NCI-H2227 (cell line): ENCODE results near the gene VAMP5.
"Not testable (repeated sequence)": the region's sequence is repeated elsewhere in the genome, so short reads cannot be mapped to it uniquely, and the experiment has no call there.

ENCODE experiments used
- DNase-seq: peaks from one replicate; lab custom pipeline; 2025; ENCODE audit not compliant: unreplicated experiment; lab: John Stamatoyannopoulos, UW

Gene VAMP5

GRCh38 chr2:85583667-85584353, 421 bp upstream of the VAMP5 start:
- no peak for DNase-seq

- DNase-seq = no peak
These were observed 888 bp downstream of the VAMP5 start for GRCh38 chr2:85584857-85585780.

GRCh38 chr2:85585781-85586105, 1.5 kb downstream of the VAMP5 start:
- DNase-seq = no peak

GRCh38 chr2:85588236-85588635, 4.0 kb downstream of the VAMP5 start:
- DNase-seq = no peak

GRCh38 chr2:85588645-85589044, 4.4 kb downstream of the VAMP5 start:
- no peak for DNase-seq

- DNase-seq = no peak
These were observed 5.0 kb downstream of the VAMP5 start for GRCh38 chr2:85589181-85589580.

- DNase-seq = no peak
These were observed 6.0 kb downstream of the VAMP5 start for GRCh38 chr2:85589982-85590791.

GRCh38 chr2:85590950-85591349, 6.7 kb downstream of the VAMP5 start:
- no peak for DNase-seq

- no peak for DNase-seq
These were observed 7.3 kb downstream of the VAMP5 start for GRCh38 chr2:85591563-85591962.

GRCh38 chr2:85592299-85592698, 8.1 kb downstream of the VAMP5 start:
- DNase-seq = not testable (repeated sequence)

- DNase-seq = no peak
These were observed 8.8 kb downstream of the VAMP5 start for GRCh38 chr2:85593023-85593422.

GRCh38 chr2:85594715-85595300, 10.6 kb downstream of the VAMP5 start:
- peak; percentile 42 for DNase-seq

- DNase-seq = peak; percentile 98
These were observed 11.2 kb downstream of the VAMP5 start, which contains the start of gene RNF181 for GRCh38 chr2:85595301-85596025. Gene RNF181 (plus strand): TSS chr2:85595745. CDS start chr2:85595764, 19 bp downstream.

GRCh38 chr2:85596026-85596333, 11.7 kb downstream of the VAMP5 start:
- DNase-seq = peak; percentile 42

GRCh38 chr2:85596486-85597143, 12.4 kb downstream of the VAMP5 start:
- no peak for DNase-seq

GRCh38 chr2:85597241-85597640, 13.0 kb downstream of the VAMP5 start:
- no peak for DNase-seq

- DNase-seq = no peak
These were observed 14.5 kb downstream of the VAMP5 start for GRCh38 chr2:85598594-85599340.

- DNase-seq = no peak
These were observed 15.4 kb downstream of the VAMP5 start for GRCh38 chr2:85599468-85600234.

GRCh38 chr2:85600235-85600575, 16.0 kb downstream of the VAMP5 start:
- DNase-seq = no peak
